Astrocyte (in vitro differentiated cells and primary cell): ENCODE measurements around the gene MTURN. TPM values are rescaled to one million over a fixed set of nuclear protein-coding genes. Genes with fewer than 3 reads are reported as not detected.

Source experiments
- DNase-seq: peaks from one replicate; pipeline ENCODE4 v3.0.0-alpha.2; 2010; ENCODE audit warnings: low read depth
- FAIRE-seq: peaks from 2 replicates; lab custom pipeline; 2011; peaks lifted over from hg19 to GRCh38; lab: Jason Lieb, UNC
- H2AFZ ChIP-seq: 2 replicates; pipeline ENCODE4 v1.6.0; 2012; ENCODE audit warnings: low read depth, low read length, inconsistent platforms
- H3K27ac ChIP-seq: 2 replicates; pipeline ENCODE4 v1.5.1; 2011; ENCODE audit warnings: low read depth, low read length, inconsistent platforms
- H3K27me3 ChIP-seq: 2 replicates; pipeline ENCODE4 v1.6.0; 2011; ENCODE audit warnings: low read length, inconsistent platforms; ENCODE audit not compliant: insufficient read depth
- H3K36me3 ChIP-seq: 2 replicates; pipeline ENCODE4 v1.5.1; 2011; ENCODE audit warnings: low read length, inconsistent platforms; ENCODE audit not compliant: insufficient read depth
- H3K4me1 ChIP-seq: 2 replicates; pipeline ENCODE4 v1.5.1; 2011; ENCODE audit warnings: low read length, inconsistent platforms; ENCODE audit not compliant: insufficient read depth
- H3K4me2 ChIP-seq: 2 replicates; pipeline ENCODE4 v1.6.0; 2012; ENCODE audit warnings: low read length, inconsistent platforms
- H3K4me3 ChIP-seq: 2 replicates; pipeline ENCODE4 v1.5.1; 2011; ENCODE audit warnings: low read depth, mild to moderate bottlenecking, low read length, inconsistent platforms; ENCODE audit not compliant: insufficient read depth
- H3K79me2 ChIP-seq: 2 replicates; pipeline ENCODE4 v1.6.0; 2012; ENCODE audit warnings: mild to moderate bottlenecking, low read length, inconsistent platforms; ENCODE audit not compliant: insufficient read depth
- H3K9ac ChIP-seq: 2 replicates; pipeline ENCODE4 v1.6.0; 2012; ENCODE audit warnings: mild to moderate bottlenecking, low read length, inconsistent platforms
- H3K9me3 ChIP-seq: 2 replicates; pipeline ENCODE4 v1.5.1; 2012; ENCODE audit warnings: low read depth, mild to moderate bottlenecking, low read length, inconsistent platforms; ENCODE audit not compliant: insufficient read depth
- H4K20me1 ChIP-seq: 2 replicates; pipeline ENCODE4 v1.6.0; 2012; ENCODE audit warnings: low read length, inconsistent platforms; ENCODE audit not compliant: insufficient read depth
- H3K27ac Mint-ChIP-seq: one replicate; pipeline ENCODE4 v1.8.0; 2021; ENCODE audit warnings: mild to moderate bottlenecking, mixed read lengths; ENCODE audit not compliant: unreplicated experiment
- H3K27me3 Mint-ChIP-seq: one replicate; pipeline ENCODE4 v1.8.0; 2021; ENCODE audit warnings: low read depth, mixed read lengths; ENCODE audit not compliant: unreplicated experiment
- H3K36me3 Mint-ChIP-seq: one replicate; pipeline ENCODE4 v1.8.0; 2021; ENCODE audit warnings: low read depth, mixed read lengths; ENCODE audit not compliant: unreplicated experiment
- H3K4me1 Mint-ChIP-seq: one replicate; pipeline ENCODE4 v1.8.0; 2021; ENCODE audit warnings: low read depth, mixed read lengths; ENCODE audit not compliant: unreplicated experiment
- H3K4me3 Mint-ChIP-seq: one replicate; pipeline ENCODE4 v1.8.0; 2021; ENCODE audit warnings: mild to moderate bottlenecking, moderate library complexity, mixed read lengths; ENCODE audit not compliant: unreplicated experiment
- H3K9me3 Mint-ChIP-seq: one replicate; pipeline ENCODE4 v1.8.0; 2021; ENCODE audit warnings: mild to moderate bottlenecking, mixed read lengths; ENCODE audit not compliant: unreplicated experiment
- EZH2 ChIP-seq: IDR thresholded peaks from 2 replicates; pipeline ENCODE4 v1.6.1; 2012; ENCODE audit warnings: mild to moderate bottlenecking, low read length, inconsistent platforms; ENCODE audit not compliant: insufficient read depth
- total RNA-seq: library from RNA; stranded (reverse); gene quantifications from 2 replicates; pipeline ENCODE4 v1.2.1, GENCODE V29; 2021
- TF ChIP-seq, protein P1 (sequence below): IDR thresholded peaks from 2 replicates; pipeline ENCODE4 v1.5.1; 2011; ENCODE audit warnings: low read depth, mild to moderate bottlenecking, inconsistent platforms, low read length, moderate library complexity; ENCODE audit not compliant: insufficient read depth

MTURN gene
- total RNA-seq, 1 donor from 2014 or later = 9.3 TPM

DNA sequence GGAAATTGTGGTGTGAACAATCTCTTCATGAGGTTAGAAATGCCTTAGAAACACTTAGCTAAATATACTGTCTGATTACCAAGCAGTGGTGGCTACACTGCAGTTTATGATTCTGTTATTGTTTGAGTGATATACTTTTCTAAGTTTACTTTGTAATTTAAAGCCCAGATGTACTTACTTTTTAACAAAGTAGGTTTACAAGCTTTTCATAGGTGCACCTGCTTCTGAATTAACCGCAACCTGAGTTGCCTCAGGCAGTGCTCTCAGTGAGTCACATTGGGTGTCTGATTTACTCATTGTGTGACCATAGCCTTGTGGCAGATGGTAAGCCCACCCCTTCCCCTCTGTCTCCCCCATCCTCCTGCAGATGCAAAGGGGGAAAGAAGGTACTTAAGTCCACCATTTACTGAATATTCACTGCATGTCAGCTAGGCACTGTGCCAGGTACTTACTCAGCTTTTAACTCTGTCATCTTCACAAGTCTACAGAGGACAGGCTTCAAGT is 9.0 kb downstream of the MTURN start:
- Mint-ChIP-seq H3K27me3 (no peaks in the 10 kb centered on the region), H3K36me3 (no peaks in the 10 kb centered on the region), H3K9me3 (no peaks in the 10 kb centered on the region), H3K4me1 (peaks cover 17% of the 10 kb centered on the region), H3K27ac (no peak overlapping the region), H3K4me3 (no peak overlapping the region)
- H3K36me3 ChIP-seq = no peaks in the 10 kb centered on the region
- no peaks in the 10 kb centered on the region for H4K20me1 ChIP-seq
- H3K4me3 ChIP-seq = no peak overlapping the region
- peaks cover 15% of the 10 kb centered on the region for H3K4me1 ChIP-seq
- H3K9me3 ChIP-seq = no peaks in the 10 kb centered on the region
- H3K27me3 ChIP-seq = no peaks in the 10 kb centered on the region
- no peak overlapping the region for H3K9ac ChIP-seq
- no peak overlapping the region for H3K4me2 ChIP-seq
- TF ChIP-seq, protein P1, sequence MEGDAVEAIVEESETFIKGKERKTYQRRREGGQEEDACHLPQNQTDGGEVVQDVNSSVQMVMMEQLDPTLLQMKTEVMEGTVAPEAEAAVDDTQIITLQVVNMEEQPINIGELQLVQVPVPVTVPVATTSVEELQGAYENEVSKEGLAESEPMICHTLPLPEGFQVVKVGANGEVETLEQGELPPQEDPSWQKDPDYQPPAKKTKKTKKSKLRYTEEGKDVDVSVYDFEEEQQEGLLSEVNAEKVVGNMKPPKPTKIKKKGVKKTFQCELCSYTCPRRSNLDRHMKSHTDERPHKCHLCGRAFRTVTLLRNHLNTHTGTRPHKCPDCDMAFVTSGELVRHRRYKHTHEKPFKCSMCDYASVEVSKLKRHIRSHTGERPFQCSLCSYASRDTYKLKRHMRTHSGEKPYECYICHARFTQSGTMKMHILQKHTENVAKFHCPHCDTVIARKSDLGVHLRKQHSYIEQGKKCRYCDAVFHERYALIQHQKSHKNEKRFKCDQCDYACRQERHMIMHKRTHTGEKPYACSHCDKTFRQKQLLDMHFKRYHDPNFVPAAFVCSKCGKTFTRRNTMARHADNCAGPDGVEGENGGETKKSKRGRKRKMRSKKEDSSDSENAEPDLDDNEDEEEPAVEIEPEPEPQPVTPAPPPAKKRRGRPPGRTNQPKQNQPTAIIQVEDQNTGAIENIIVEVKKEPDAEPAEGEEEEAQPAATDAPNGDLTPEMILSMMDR = no peak
- TF ChIP-seq EZH2 = no peak
- FAIRE-seq (no peak), DNase-seq (peak; percentile 47)
- no peak overlapping the region for H2AFZ ChIP-seq
- H3K27ac ChIP-seq = no peak overlapping the region
- no peaks in the 10 kb centered on the region for H3K79me2 ChIP-seq

DNA sequence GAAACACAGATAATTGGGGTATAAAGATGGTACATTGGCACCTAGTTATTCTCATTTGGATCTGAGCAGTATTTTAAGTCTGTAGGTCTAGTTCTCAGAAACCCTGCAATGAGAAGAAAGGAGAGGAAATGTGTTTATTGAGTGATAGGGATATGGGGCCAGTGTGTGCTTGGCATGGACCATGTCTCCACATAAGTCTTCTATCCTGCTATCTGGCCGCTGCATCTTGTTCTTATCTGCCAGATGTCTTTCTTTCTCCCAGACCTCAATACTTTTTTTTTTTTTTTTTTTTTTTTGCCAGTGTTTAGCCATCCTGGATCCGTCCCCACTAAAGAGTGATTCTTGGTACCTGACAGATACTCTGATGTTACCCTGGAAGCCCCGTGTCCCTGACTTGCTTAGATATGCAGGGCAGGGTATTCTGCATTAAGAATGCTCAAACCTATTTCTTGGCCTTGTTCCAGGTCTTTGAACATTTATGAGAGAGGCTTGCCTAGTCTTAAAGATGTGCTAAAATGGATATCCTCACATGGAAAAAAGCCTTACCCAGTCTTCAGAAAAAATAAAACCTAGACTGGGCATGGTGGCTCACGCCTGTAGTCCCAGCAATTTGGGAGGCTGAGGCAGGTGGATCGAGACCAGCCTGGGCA is 10.0 kb downstream of the MTURN start:
- Histone ChIP-seq H3K27ac (no peak overlapping the region), H3K4me2 (no peak overlapping the region), H3K4me1 (peaks cover 15% of the 10 kb centered on the region), H2AFZ (no peak overlapping the region), H3K79me2 (no peaks in the 10 kb centered on the region), H3K9me3 (no peaks in the 10 kb centered on the region), H3K27me3 (no peaks in the 10 kb centered on the region), H3K9ac (no peak overlapping the region), H4K20me1 (no peaks in the 10 kb centered on the region), H3K36me3 (no peaks in the 10 kb centered on the region), H3K4me3 (no peak overlapping the region)
- no peak for FAIRE-seq
- peaks cover 2% of the 10 kb centered on the region for H3K36me3 Mint-ChIP-seq
- H3K27ac Mint-ChIP-seq = no peak overlapping the region
- H3K27me3 Mint-ChIP-seq = no peaks in the 10 kb centered on the region
- DNase-seq = no peak
- H3K4me1 Mint-ChIP-seq = peaks cover 17% of the 10 kb centered on the region
- H3K9me3 Mint-ChIP-seq = no peaks in the 10 kb centered on the region
- no peak overlapping the region for H3K4me3 Mint-ChIP-seq
- TF ChIP-seq, protein P1 = no peak
- no peak for TF ChIP-seq EZH2

DNA sequence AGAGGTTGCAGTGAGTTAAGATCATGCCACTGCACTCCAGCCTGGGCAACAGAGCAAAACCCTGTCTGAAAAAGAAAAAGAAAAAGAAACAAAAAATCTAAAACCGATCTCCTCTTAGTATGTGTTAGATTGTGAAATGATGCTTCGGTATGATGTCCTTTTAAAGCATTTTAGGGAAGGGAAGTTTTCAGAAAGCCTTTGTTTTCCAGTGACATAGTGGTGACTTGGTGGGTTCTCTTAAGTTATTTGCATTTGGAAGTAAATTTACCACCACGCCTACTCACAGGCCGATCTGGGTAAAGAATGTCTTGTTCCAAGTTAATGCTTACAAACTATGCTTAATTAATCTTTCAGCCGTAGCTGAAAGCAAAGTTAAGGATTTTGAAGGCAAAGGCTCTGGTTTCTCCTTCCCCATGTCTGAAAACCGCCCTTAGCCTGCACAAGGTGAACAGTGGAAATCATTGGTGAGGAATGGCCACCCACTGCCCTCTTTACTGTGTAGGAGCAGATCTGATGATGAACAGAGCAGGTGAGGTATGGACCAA is 10.7 kb downstream of the MTURN start:
- Histone ChIP-seq H3K79me2 (no peaks in the 10 kb centered on the region), H3K4me3 (no peak overlapping the region), H2AFZ (no peak overlapping the region), H3K36me3 (no peaks in the 10 kb centered on the region), H3K27ac (no peak overlapping the region), H3K9ac (no peak overlapping the region), H4K20me1 (no peaks in the 10 kb centered on the region), H3K4me2 (no peak overlapping the region), H3K4me1 (peaks cover 15% of the 10 kb centered on the region), H3K27me3 (no peaks in the 10 kb centered on the region), H3K9me3 (no peaks in the 10 kb centered on the region)
- no peak for DNase-seq
- H3K4me1 Mint-ChIP-seq = peaks cover 17% of the 10 kb centered on the region
- no peak overlapping the region for H3K4me3 Mint-ChIP-seq
- no peak for FAIRE-seq
- H3K36me3 Mint-ChIP-seq = peaks cover 2% of the 10 kb centered on the region
- no peak for TF ChIP-seq EZH2
- TF ChIP-seq, protein P1 = no peak
- H3K9me3 Mint-ChIP-seq = no peaks in the 10 kb centered on the region
- no peak overlapping the region for H3K27ac Mint-ChIP-seq
- no peaks in the 10 kb centered on the region for H3K27me3 Mint-ChIP-seq
